PC-9 (cell line): ENCODE data around the gene ICAM2. TPM values are rescaled to one million over a fixed set of nuclear protein-coding genes. Genes with fewer than 3 reads are reported as not detected.

ENCODE experiments used
- BruUV-seq: library from RNA; stranded (reverse); fragments of 400-500 nt; replicated peaks from 2 replicates; lab custom pipeline; 2021; lab: Mats Ljungman, UMichigan
- CTCF ChIA-PET: fragments of 300-600 bp; sonication (Branson Sonifier 250); formaldehyde crosslinking; loops from one replicate; lab custom pipeline; 2022; ENCODE audit warnings: antibody characterized with exemption; lab: Charles Lee
- POLR2A ChIA-PET: fragments of 300-600 bp; sonication (Branson Sonifier 250); formaldehyde crosslinking; loops from one replicate; lab custom pipeline; 2022; ENCODE audit warnings: antibody characterized with exemption; ENCODE audit not compliant: unreplicated experiment; lab: Charles Lee
- DNase-seq, 2 experiments: peaks; one replicate each; pipeline versions ENCODE4 v3.0.0 to v3.0.0-alpha.2; 2015 to 2022; ENCODE audit warnings: mixed read lengths in 1 of 2
- H2AFZ ChIP-seq: fragments of 200-600 bp; sonication (generic); 2 replicates; pipeline ENCODE4 v1.8.1; 2017; ENCODE audit warnings: antibody characterized with exemption
- H3F3A ChIP-seq: fragments of 200-600 bp; sonication (generic); 2 replicates; pipeline ENCODE4 v1.8.1; 2017; ENCODE audit warnings: antibody characterized with exemption, mild to moderate bottlenecking, low read depth; ENCODE audit not compliant: insufficient read depth
- H3K27ac ChIP-seq: fragments of 200-600 bp; sonication (generic); 2 replicates; pipeline ENCODE4 v1.6.1; 2016; ENCODE audit warnings: mixed run types
- H3K27me3 ChIP-seq: fragments of 200-600 bp; sonication (generic); 2 replicates; pipeline ENCODE4 v1.6.1; 2016; ENCODE audit warnings: low read depth, mixed run types; ENCODE audit not compliant: insufficient read depth
- H3K36me3 ChIP-seq: fragments of 200-600 bp; sonication (generic); 2 replicates; pipeline ENCODE4 v1.6.1; 2016; ENCODE audit warnings: low read depth, mixed run types
- H3K4me1 ChIP-seq: fragments of 200-600 bp; sonication (generic); replicated peaks from 2 replicates; pipeline ENCODE4 v1.6.1; 2016; ENCODE audit warnings: mixed run types; ENCODE audit not compliant: insufficient read depth
- H3K4me2 ChIP-seq: fragments of 200-600 bp; sonication (generic); 2 replicates; pipeline ENCODE4 v1.6.1; 2017; ENCODE audit warnings: mixed run types
- H3K4me3 ChIP-seq: fragments of 200-600 bp; sonication (generic); 2 replicates; pipeline ENCODE4 v1.6.1; 2016; ENCODE audit warnings: mixed run types
- H3K79me2 ChIP-seq: fragments of 200-600 bp; sonication (generic); 2 replicates; pipeline ENCODE4 v1.6.1; 2017; ENCODE audit warnings: low read depth, mixed run types
- H3K9me2 ChIP-seq: fragments of 200-600 bp; sonication (generic); 2 replicates; pipeline ENCODE4 v1.8.1; 2017; ENCODE audit warnings: mild to moderate bottlenecking; ENCODE audit not compliant: insufficient read depth
- H3K9me3 ChIP-seq: fragments of 200-600 bp; sonication (generic); 2 replicates; pipeline ENCODE4 v1.8.1; 2016; ENCODE audit warnings: low read depth; ENCODE audit not compliant: insufficient read depth
- H4K20me1 ChIP-seq: fragments of 200-600 bp; sonication (generic); 2 replicates; pipeline ENCODE4 v1.8.1; 2017; ENCODE audit not compliant: insufficient read depth
- CTCF ChIP-seq: fragments of 200-600 bp; sonication (generic); conservative IDR thresholded peaks from 2 replicates; pipeline ENCODE4 v1.6.1; 2017; ENCODE audit warnings: mixed run types, antibody characterized with exemption, mild to moderate bottlenecking, moderate library complexity
- EZH2 ChIP-seq: fragments of 200-600 bp; sonication (generic); IDR thresholded peaks from 2 replicates; pipeline ENCODE4 v1.8.0; 2017; ENCODE audit warnings: antibody characterized with exemption, low read depth
- intact Hi-C: fragments of 100-400 bp; cut with micrococcal nuclease; formaldehyde crosslinking; loops from one replicate; pipeline ENCODE4 v1.10.0; 2022; ENCODE audit not compliant: unreplicated experiment
- total RNA-seq: library from RNA; stranded (reverse); gene quantifications from 2 replicates; pipeline ENCODE4 v1.2.3, GENCODE V29; 2021

The ICAM2 gene
- total RNA-seq, 1 experiment from 2014 or later, result 7.8 TPM

- no peak for DNase-seq
- H3F3A ChIP-seq, result peaks cover 16% of the 10 kb centered on the region
- H3K27ac ChIP-seq, result no peak overlapping the region
- no peaks in the 10 kb centered on the region for H3K27me3 ChIP-seq
- no peaks in the 10 kb centered on the region for H3K9me2 ChIP-seq
- H4K20me1 ChIP-seq, result no peaks in the 10 kb centered on the region
- no peaks in the 10 kb centered on the region for H3K79me2 ChIP-seq
- ChIA-PET POLR2A (no interaction called here), CTCF (no interaction called here)
- TF ChIP-seq CTCF (no peak), EZH2 (no peak)
- no TSS peak for BruUV-seq
- H3K9me3 ChIP-seq, result no peaks in the 10 kb centered on the region
- no peak overlapping the region for H3K4me2 ChIP-seq
- H2AFZ ChIP-seq, result no peak overlapping the region
- intact Hi-C loops, result no loop called here
- H3K4me3 ChIP-seq, result no peak overlapping the region
- no peaks in the 10 kb centered on the region for H3K36me3 ChIP-seq
- peaks cover 53% of the 10 kb centered on the region for H3K4me1 ChIP-seq
Observed at GRCh38 chr17:64004218-64004770, 16.1 kb downstream of the ICAM2 start.

- intact Hi-C loops, result no loop called here
Observed at GRCh38 chr17:64003526-64004121, 16.8 kb downstream of the ICAM2 start.

More at GRCh38 chr17:64003526-64004121, 16.8 kb downstream of the ICAM2 start:
- peaks cover 11% of the 10 kb centered on the region; the same call in 1 of the 2 replicates for H3F3A ChIP-seq
- H3K4me1 ChIP-seq, result peaks cover 46% of the 10 kb centered on the region
- H3K79me2 ChIP-seq, result no peaks in the 10 kb centered on the region
- no peak overlapping the region for H2AFZ ChIP-seq
- H3K27me3 ChIP-seq, result no peaks in the 10 kb centered on the region
- H3K36me3 ChIP-seq, result no peaks in the 10 kb centered on the region
- no peaks in the 10 kb centered on the region for H3K9me3 ChIP-seq
- ChIA-PET CTCF (no interaction called here), POLR2A (no interaction called here)
- no peak overlapping the region for H3K4me3 ChIP-seq
- H3K9me2 ChIP-seq, result no peaks in the 10 kb centered on the region
- no peak for DNase-seq
- no peak for TF ChIP-seq EZH2
- no peak for TF ChIP-seq CTCF
- H3K27ac ChIP-seq, result no peak overlapping the region
- no TSS peak for BruUV-seq
- no peak overlapping the region for H3K4me2 ChIP-seq
- H4K20me1 ChIP-seq, result no peaks in the 10 kb centered on the region
